GM12878 (cell line): ENCODE data around the gene RFX7. TPM values are rescaled to one million over a fixed set of nuclear protein-coding genes. Genes with fewer than 3 reads are reported as not detected.

Source experiments
- ATAC-seq: fragments of 200-7000 bp; cut with Tn5 transposase; 3 replicates; pipeline ENCODE4 v1.9.1; 2020; ENCODE audit warnings: mild to moderate bottlenecking, moderate library complexity
- BruUV-seq: library from RNA; stranded (reverse); fragments of 400-500 nt; replicated peaks from 2 replicates; lab custom pipeline; 2021; lab: Mats Ljungman, UMichigan
- CTCF ChIA-PET: fragments of 300-600 bp; sonication (Branson Sonifier 250); formaldehyde crosslinking; extraction: SDS; loops from one replicate; lab custom pipeline; 2021; ENCODE audit warnings: inconsistent platforms; lab: Yijun Ruan, JAX
- POLR2A ChIA-PET: fragments of 350-600 bp; formaldehyde crosslinking; extraction: SDS; loops from one replicate; lab custom pipeline; 2021; ENCODE audit warnings: inconsistent platforms; lab: Charles Lee
- RAD21 ChIA-PET: fragments of 300-600 bp; sonication (Branson Sonifier 250); formaldehyde crosslinking; loops from one replicate; lab custom pipeline; 2023; ENCODE audit warnings: antibody characterized with exemption; ENCODE audit not compliant: unreplicated experiment; lab: Charles Lee
- SMC1A ChIA-PET: fragments of 300-600 bp; sonication (Branson Sonifier 250); formaldehyde crosslinking; loops from one replicate; lab custom pipeline; 2023; ENCODE audit not compliant: unreplicated experiment, uncharacterized antibody; lab: Charles Lee
- DNase-seq: peaks from one replicate; pipeline ENCODE4 v3.0.0-alpha.2; 2011; ENCODE audit warnings: low read depth, low spot score
- FAIRE-seq: peaks from 3 replicates; lab custom pipeline; 2011; peaks lifted over from hg19 to GRCh38; lab: Jason Lieb, UNC
- H2AFZ ChIP-seq: 2 replicates; pipeline ENCODE4 v1.6.0; 2011; ENCODE audit warnings: low read depth, low read length, control low read depth; ENCODE audit not compliant: control insufficient read depth
- H3K27ac ChIP-seq: 2 replicates; pipeline ENCODE4 v1.5.1; 2011; ENCODE audit warnings: control low read depth; ENCODE audit not compliant: control insufficient read depth, insufficient read depth
- H3K27me3 ChIP-seq, 2 experiments: replicated peaks in 1 of 2; 2 replicates each; pipeline versions ENCODE4 v1.6.0 to v1.6.1; 2011; ENCODE audit warnings: low read length in 1 of 2; ENCODE audit not compliant: control insufficient read depth in 2 of 2, insufficient read depth in 2 of 2
- H3K36me3 ChIP-seq, 2 experiments: 2 replicates each; pipeline ENCODE4 v1.5.1; 2011; ENCODE audit warnings: low read length in 1 of 2; ENCODE audit not compliant: control insufficient read depth in 2 of 2, insufficient read depth in 2 of 2
- H3K4me1 ChIP-seq: 2 replicates; pipeline ENCODE4 v1.6.1; 2011; ENCODE audit warnings: mild to moderate bottlenecking, low read length, moderate library complexity, mixed read lengths; ENCODE audit not compliant: control insufficient read depth, insufficient read depth
- H3K4me2 ChIP-seq: 2 replicates; pipeline ENCODE4 v1.6.0; 2011; ENCODE audit warnings: control low read depth; ENCODE audit not compliant: control insufficient read depth, insufficient read depth
- H3K4me3 ChIP-seq: fragments of 200-600 bp; sonication (generic); 2 replicates; pipeline ENCODE4 v1.5.1; 2016
- H3K79me2 ChIP-seq: 2 replicates; pipeline ENCODE4 v1.6.0; 2011; ENCODE audit warnings: low read length; ENCODE audit not compliant: control insufficient read depth, insufficient read depth
- H3K9ac ChIP-seq: 2 replicates; pipeline ENCODE4 v1.8.0; 2011; ENCODE audit warnings: low read length, control low read depth, mixed read lengths; ENCODE audit not compliant: control insufficient read depth, insufficient read depth
- H3K9me3 ChIP-seq: replicated peaks from 3 replicates; pipeline ENCODE4 v1.5.1; 2011; ENCODE audit warnings: mild to moderate bottlenecking, low read length; ENCODE audit not compliant: control insufficient read depth, insufficient read depth
- H4K20me1 ChIP-seq: 2 replicates; pipeline ENCODE4 v1.6.0; 2011; ENCODE audit not compliant: control insufficient read depth, insufficient read depth
- ATF7 ChIP-seq: fragments of 450-650 bp; IDR thresholded peaks from 2 replicates; pipeline ENCODE4 v1.6.1; 2016; ENCODE audit warnings: low read depth, mild to moderate bottlenecking
- BRCA1 ChIP-seq: IDR thresholded peaks from 2 replicates; pipeline ENCODE4 v1.6.1; 2011; ENCODE audit warnings: low read depth, low read length, improper control_type of control experiment
- CEBPB ChIP-seq, 2 experiments: fragments of 150-350 bp in 1 of 2; IDR thresholded peaks; 2 replicates each; pipeline ENCODE4 v1.6.1; 2012 to 2014; ENCODE audit warnings: low read depth in 2 of 2, low read length in 2 of 2, borderline replicate concordance in 1 of 2, inconsistent platforms in 1 of 2
- CREM ChIP-seq: IDR thresholded peaks from 2 replicates; pipeline ENCODE4 v1.6.1; 2014; ENCODE audit warnings: antibody characterized with exemption, low read depth
- HDAC6 ChIP-seq: fragments of 200-600 bp; sonication (generic); IDR thresholded peaks from one replicate; pipeline ENCODE4 v1.8.0; 2017; ENCODE audit warnings: antibody characterized with exemption; ENCODE audit not compliant: unreplicated experiment
- JUND ChIP-seq: IDR thresholded peaks from 2 replicates; pipeline ENCODE4 v1.6.1; 2012; ENCODE audit warnings: low read depth, mild to moderate bottlenecking, low read length, improper control_type of control experiment, moderate library complexity
- KAT2A ChIP-seq: conservative IDR thresholded peaks from 2 replicates; pipeline ENCODE4 v1.6.1; 2011; ENCODE audit warnings: low read depth, low read length; ENCODE audit not compliant: control insufficient read depth
- KLF5 ChIP-seq: fragments of 450-650 bp; IDR thresholded peaks from 2 replicates; pipeline ENCODE4 v1.6.1; 2014; ENCODE audit warnings: mild to moderate bottlenecking; ENCODE audit not compliant: partially characterized antibody
- MTA3 ChIP-seq: IDR thresholded peaks from 2 replicates; pipeline ENCODE4 v1.6.1; 2012; ENCODE audit warnings: low read length, inconsistent platforms, borderline replicate concordance
- NFIC ChIP-seq: IDR thresholded peaks from 2 replicates; pipeline ENCODE4 v1.6.1; 2012; ENCODE audit warnings: low read depth, mild to moderate bottlenecking, inconsistent platforms, low read length, moderate library complexity
- SMAD5 ChIP-seq: IDR thresholded peaks from 2 replicates; pipeline ENCODE4 v1.6.1; 2016; ENCODE audit warnings: antibody characterized with exemption, low read depth
- SREBF2 ChIP-seq: IDR thresholded peaks from 2 replicates; pipeline ENCODE4 v1.6.1; 2012; ENCODE audit warnings: mild to moderate bottlenecking, low read length
- TCF12 ChIP-seq: IDR thresholded peaks from 2 replicates; pipeline ENCODE4 v1.6.1; 2011; ENCODE audit warnings: low read depth, mild to moderate bottlenecking, low read length
- TCF7 ChIP-seq: IDR thresholded peaks from 2 replicates; pipeline ENCODE4 v1.6.1; 2014; ENCODE audit warnings: antibody characterized with exemption, borderline replicate concordance
- in situ Hi-C: fragments of 300-500 bp; cut with MboI; formaldehyde crosslinking; loops from 9 replicates; pipeline ENCODE4 v1.14.3; 2018; ENCODE audit warnings: mixed read lengths
- intact Hi-C: fragments of 100-400 bp; cut with micrococcal nuclease; formaldehyde crosslinking; loops from one replicate; pipeline ENCODE4 v1.14.2; 2022; ENCODE audit not compliant: unreplicated experiment
- polyA plus RNA-seq, 11 experiments: library from polyadenylated mRNA; depleted of rRNA in 4 of 11; unstranded in 6 of 11; stranded (reverse) in 5 of 11; fragments of >200 nt; fragmentation: Nextera tagmentation in 4 of 11; fragmentation: Illumina TruSeq in 1 of 11; extraction: Ambion mirVana in 4 of 11; extraction: Trizol in 1 of 11; gene quantifications; 1 replicate in 1 of 11; 2 replicates in 10 of 11; pipeline versions ENCODE4 v1.2.1 to v1.2.3, GENCODE V29; 2011 to 2016; ENCODE audit warnings: inconsistent platforms in 2 of 11, missing spikeins in 2 of 11, low read depth in 1 of 11
- total RNA-seq, 4 experiments: library from RNA; depleted of rRNA in 3 of 4; stranded (reverse); fragments of >200 nt in 3 of 4; fragmentation: Illumina TruSeq in 1 of 4; extraction: Trizol in 1 of 4; gene quantifications; 2 replicates each; pipeline versions ENCODE4 v1.2.1 to v1.2.3, GENCODE V29; 2013 to 2021
- TF ChIP-seq, protein P1 (sequence below): IDR thresholded peaks from 2 replicates; pipeline ENCODE4 v1.6.1; 2011; ENCODE audit warnings: low read depth, mild to moderate bottlenecking, low read length, moderate library complexity, borderline replicate concordance; ENCODE audit errors: extremely low read depth
- TF ChIP-seq, protein P2 (sequence below): IDR thresholded peaks from 2 replicates; pipeline ENCODE4 v1.6.1; 2011; ENCODE audit warnings: borderline replicate concordance, low read depth, mild to moderate bottlenecking, moderate library complexity, low read length; ENCODE audit not compliant: insufficient read depth, poor library complexity, severe bottlenecking

RFX7 gene
- total and polyA plus RNA-seq, 10 of the 15 experiments (the other 5 are each of a cell fraction or from before 2014, with no cell fraction given), result 3.2 to 31.4 (median 10.7) TPM

DNA sequence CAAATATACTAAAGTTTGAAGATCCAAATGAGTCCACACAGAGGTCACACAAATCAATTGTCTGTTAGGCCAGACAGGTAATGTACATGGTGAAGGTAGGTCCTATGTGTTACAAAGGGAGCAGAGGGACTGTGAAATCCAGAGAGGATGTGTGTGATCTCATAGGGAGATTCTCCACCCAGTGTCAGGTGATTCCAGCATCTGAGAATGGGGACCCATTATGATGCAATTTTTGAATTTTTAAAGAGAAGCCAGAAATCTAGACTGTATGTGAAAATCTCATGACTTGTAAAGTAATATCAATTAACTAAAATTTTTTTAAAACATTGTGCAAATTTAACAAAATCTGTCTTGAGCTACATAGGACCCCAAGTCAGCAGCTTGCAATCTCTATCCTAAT is 192.0 kb downstream of the RFX7 start:
- Histone ChIP-seq H3K27me3 (no peaks in the 10 kb centered on the region), H3K4me1 (no peaks in the 10 kb centered on the region), H3K9me3 (no peaks in the 10 kb centered on the region), H3K36me3 (no peaks in the 10 kb centered on the region), H3K79me2 (no peaks in the 10 kb centered on the region), H3K4me3 (no peak overlapping the region), H2AFZ (no peak overlapping the region), H3K9ac (no peak overlapping the region), H3K27ac (no peak overlapping the region), H3K4me2 (no peak overlapping the region), H4K20me1 (no peaks in the 10 kb centered on the region)
- no peak for FAIRE-seq
- ChIA-PET RAD21 (no interaction called here), SMC1A (no interaction called here), POLR2A (no interaction called here), CTCF (interaction anchor here (0.9 to 2.1 kb wide), 3 partner anchors 9 to 193 kb away, joined by 3 to 8 read pairs (median 3); no protein-coding TSS in a partner anchor)
- no peak for ATAC-seq
- DNase-seq, result no peak
- intact Hi-C loops (loop anchor here (5.0 to 10.0 kb wide), 2 partner anchors 154 to 407 kb away; no protein-coding TSS in a partner anchor), in situ Hi-C loops (no loop called here)
- TF ChIP-seq CREM (no peak), SMAD5 (no peak), JUND (no peak), NFIC (no peak), TCF7 (no peak), BRCA1 (no peak), CEBPB (IDR thresholded peaks at IDR 0.05; ENCODE audit: borderline replicate concordance in 1 of 2, low read depth in 2 of 2, low read length in 2 of 2) (no peak), MTA3 (no peak), KLF5 (no peak), ATF7 (no peak), SREBF2 (no peak), KAT2A (no peak), HDAC6 (no peak), TCF12 (no peak)
- TF ChIP-seq, protein P1, sequence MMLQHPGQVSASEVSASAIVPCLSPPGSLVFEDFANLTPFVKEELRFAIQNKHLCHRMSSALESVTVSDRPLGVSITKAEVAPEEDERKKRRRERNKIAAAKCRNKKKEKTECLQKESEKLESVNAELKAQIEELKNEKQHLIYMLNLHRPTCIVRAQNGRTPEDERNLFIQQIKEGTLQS, result no peak
- TF ChIP-seq, protein P2, sequence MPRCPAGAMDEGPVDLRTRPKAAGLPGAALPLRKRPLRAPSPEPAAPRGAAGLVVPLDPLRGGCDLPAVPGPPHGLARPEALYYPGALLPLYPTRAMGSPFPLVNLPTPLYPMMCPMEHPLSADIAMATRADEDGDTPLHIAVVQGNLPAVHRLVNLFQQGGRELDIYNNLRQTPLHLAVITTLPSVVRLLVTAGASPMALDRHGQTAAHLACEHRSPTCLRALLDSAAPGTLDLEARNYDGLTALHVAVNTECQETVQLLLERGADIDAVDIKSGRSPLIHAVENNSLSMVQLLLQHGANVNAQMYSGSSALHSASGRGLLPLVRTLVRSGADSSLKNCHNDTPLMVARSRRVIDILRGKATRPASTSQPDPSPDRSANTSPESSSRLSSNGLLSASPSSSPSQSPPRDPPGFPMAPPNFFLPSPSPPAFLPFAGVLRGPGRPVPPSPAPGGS, result no peak
- TF ChIP-seq, all 136 proteins: peak for 0
- BruUV-seq, result no TSS peak
